Esophagus muscularis mucosa (tissue), 4 donors: ENCODE measurements around the gene ZNF655. TPM values are rescaled to one million over a fixed set of nuclear protein-coding genes. Genes with fewer than 3 reads are reported as not detected.

Source experiments
- DNase-seq: peaks from one replicate; pipeline ENCODE4 v3.0.0-alpha.2; 2017; ENCODE audit errors: extremely low spot score
- H3K27ac ChIP-seq, 4 donors: fragments of 200-600 bp; sonication (generic); replicated peaks in 1 of 4; 1 replicate in 3 of 4; 2 replicates in 1 of 4; pipeline ENCODE4 v1.5.1; 2016 to 2019; ENCODE audit warnings: mild to moderate bottlenecking in 1 of 4
- H3K27me3 ChIP-seq, 4 donors: fragments of 200-600 bp; sonication (generic); one replicate each; pipeline versions ENCODE4 v1.5.1 to v1.6.0; 2016 to 2019
- H3K36me3 ChIP-seq, 4 donors: fragments of 200-600 bp; sonication (generic); one replicate each; pipeline ENCODE4 v1.5.1; 2016 to 2019
- H3K4me1 ChIP-seq, 4 donors: fragments of 200-600 bp; sonication (generic); one replicate each; pipeline ENCODE4 v1.5.1; 2016 to 2019
- H3K4me3 ChIP-seq, 4 donors: fragments of 200-600 bp; sonication (generic); 1 replicate in 2 of 4; 2 replicates in 2 of 4; pipeline ENCODE4 v1.5.1; 2016 to 2019; ENCODE audit warnings: mild to moderate bottlenecking in 4 of 4, moderate library complexity in 1 of 4
- H3K9me3 ChIP-seq, 4 donors: fragments of 200-600 bp; sonication (generic); 1 replicate in 3 of 4; 2 replicates in 1 of 4; pipeline ENCODE4 v1.5.1; 2016 to 2019
- EP300 ChIP-seq: sonication (generic); formaldehyde crosslinking; IDR thresholded peaks from one replicate; pipeline ENCODE4 v1.6.1; 2017; ENCODE audit warnings: antibody characterized with exemption
- POLR2A ChIP-seq: fragments of 450-650 bp; IDR thresholded peaks from one replicate; pipeline ENCODE4 v1.6.1; 2017; ENCODE audit warnings: antibody characterized with exemption, moderate library complexity, mild to moderate bottlenecking, low read depth
- POLR2AphosphoS5 ChIP-seq, 2 donors: sonication (generic); formaldehyde crosslinking; IDR thresholded peaks; one replicate each; pipeline ENCODE4 v1.6.1; 2017; ENCODE audit warnings: antibody characterized with exemption in 2 of 2
- WGBS: methylation state at CpG from one replicate; pipeline ENCODE4 v1.1.5; 2018; 5-methylcytosine and 5-hydroxymethylcytosine counted together
- intact Hi-C: fragments of 100-400 bp; cut with DNase I; formaldehyde crosslinking; loops from one replicate; pipeline ENCODE4 v1.15.1; 2023
- total RNA-seq, 4 donors: library from RNA; depleted of rRNA; stranded (reverse); fragments of >200 nt; gene quantifications; one replicate each; pipeline versions ENCODE4 v1.1.0 to v1.2.1, GENCODE V29; 2016
- TF ChIP-seq, protein P1 (sequence below), 3 experiments: fragments of 200-600 bp in 2 of 3; fragments of 450-650 bp in 1 of 3; sonication (generic) in 2 of 3; IDR thresholded peaks; one replicate each; pipeline ENCODE4 v1.5.1; 2017 to 2019; ENCODE audit warnings: antibody characterized with exemption in 3 of 3, mild to moderate bottlenecking in 2 of 3, moderate library complexity in 1 of 3

Gene ZNF655
- total RNA-seq, 4 donors from 2014 or later = 92.3 to 140 (median 112) TPM

DNA sequence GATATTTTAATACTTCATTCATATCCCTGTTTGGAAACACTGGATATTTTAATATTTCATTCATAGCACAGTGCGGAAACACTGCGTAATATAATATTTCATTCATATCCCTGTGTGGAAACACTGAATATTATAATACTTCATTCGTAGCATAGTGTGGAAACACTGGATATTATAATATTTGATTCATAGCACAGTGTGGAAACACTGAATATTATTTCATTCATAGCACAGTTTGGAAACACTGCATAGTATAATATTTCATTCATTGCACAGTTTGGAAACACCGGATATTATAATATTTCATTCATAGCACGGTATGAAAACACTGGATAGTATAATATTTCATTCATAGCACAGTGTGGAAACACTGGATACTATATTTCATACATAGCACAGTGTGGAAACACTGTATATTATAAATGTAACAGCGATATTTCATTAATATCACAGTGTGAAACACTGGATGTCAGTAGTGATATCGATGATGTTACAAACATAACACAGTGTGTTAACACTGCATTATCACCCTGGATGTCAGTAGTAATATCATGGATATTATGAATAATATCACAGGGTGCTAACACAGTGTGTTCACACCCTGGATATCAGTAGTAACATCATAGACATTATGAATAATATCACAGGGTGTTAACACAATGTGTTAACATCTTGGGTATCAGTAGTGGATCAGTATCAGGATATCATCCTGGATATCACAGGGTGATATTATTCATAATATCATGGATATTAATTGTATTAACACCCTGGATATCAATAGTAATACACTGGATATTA, 36.7 kb downstream of the ZNF655 start:
- Histone ChIP-seq H3K27me3 (peaks cover 0 to 8% (median 0%) of the 10 kb centered on the region in 4 donors), H3K36me3 (no peaks in the 10 kb centered on the region), H3K9me3 (no peaks in the 10 kb centered on the region), H3K4me3 (no peak overlapping the region), H3K27ac (no peak overlapping the region), H3K4me1 (no peaks in the 10 kb centered on the region)
- WGBS = 76% methylated on average over 7 of the region's 7 CpGs
- no peak for TF ChIP-seq POLR2AphosphoS5 (IDR thresholded peaks at IDR 0.05)
- no peak for TF ChIP-seq EP300
- TF ChIP-seq, protein P1, sequence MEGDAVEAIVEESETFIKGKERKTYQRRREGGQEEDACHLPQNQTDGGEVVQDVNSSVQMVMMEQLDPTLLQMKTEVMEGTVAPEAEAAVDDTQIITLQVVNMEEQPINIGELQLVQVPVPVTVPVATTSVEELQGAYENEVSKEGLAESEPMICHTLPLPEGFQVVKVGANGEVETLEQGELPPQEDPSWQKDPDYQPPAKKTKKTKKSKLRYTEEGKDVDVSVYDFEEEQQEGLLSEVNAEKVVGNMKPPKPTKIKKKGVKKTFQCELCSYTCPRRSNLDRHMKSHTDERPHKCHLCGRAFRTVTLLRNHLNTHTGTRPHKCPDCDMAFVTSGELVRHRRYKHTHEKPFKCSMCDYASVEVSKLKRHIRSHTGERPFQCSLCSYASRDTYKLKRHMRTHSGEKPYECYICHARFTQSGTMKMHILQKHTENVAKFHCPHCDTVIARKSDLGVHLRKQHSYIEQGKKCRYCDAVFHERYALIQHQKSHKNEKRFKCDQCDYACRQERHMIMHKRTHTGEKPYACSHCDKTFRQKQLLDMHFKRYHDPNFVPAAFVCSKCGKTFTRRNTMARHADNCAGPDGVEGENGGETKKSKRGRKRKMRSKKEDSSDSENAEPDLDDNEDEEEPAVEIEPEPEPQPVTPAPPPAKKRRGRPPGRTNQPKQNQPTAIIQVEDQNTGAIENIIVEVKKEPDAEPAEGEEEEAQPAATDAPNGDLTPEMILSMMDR (IDR thresholded peaks at IDR 0.05) = no peak
- no peak for TF ChIP-seq POLR2A
- intact Hi-C loops = no loop called here
- no peak for DNase-seq

DNA sequence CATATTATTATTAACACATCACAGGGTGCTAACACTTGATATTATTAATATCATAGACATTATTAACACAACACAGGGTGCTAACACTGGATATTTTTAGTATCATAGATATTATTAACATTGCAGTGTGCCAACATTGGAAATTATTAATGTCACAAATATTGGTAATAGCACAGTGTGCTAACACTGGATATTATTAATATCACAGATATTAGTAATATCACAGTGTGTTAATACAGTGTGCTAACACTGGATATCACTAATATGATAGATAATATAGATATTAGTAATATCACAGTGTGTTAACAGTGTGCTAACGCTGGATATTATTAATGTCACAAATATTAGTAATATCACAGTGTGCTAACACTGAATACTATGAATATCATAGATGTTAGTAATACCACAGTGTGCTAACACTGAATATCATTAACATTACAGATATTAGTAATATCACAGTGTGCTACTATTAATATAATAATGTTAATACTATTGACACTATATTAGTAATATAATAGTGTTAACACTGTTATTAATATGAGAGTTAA, 38.0 kb downstream of the ZNF655 start:
- intact Hi-C loops = no loop called here
- 97% methylated on average over 1 of the region's 1 CpG for WGBS
- Histone ChIP-seq H3K9me3 (no peaks in the 10 kb centered on the region), H3K27ac (no peak overlapping the region), H3K4me3 (no peak overlapping the region), H3K4me1 (no peaks in the 10 kb centered on the region), H3K36me3 (no peaks in the 10 kb centered on the region), H3K27me3 (peaks cover 0 to 8% (median 0%) of the 10 kb centered on the region in 4 donors)
- no peak for TF ChIP-seq EP300
- TF ChIP-seq, protein P1 (IDR thresholded peaks at IDR 0.05) = no peak
- no peak for TF ChIP-seq POLR2A
- TF ChIP-seq POLR2AphosphoS5 (IDR thresholded peaks at IDR 0.05) = no peak
- no peak for DNase-seq

DNA sequence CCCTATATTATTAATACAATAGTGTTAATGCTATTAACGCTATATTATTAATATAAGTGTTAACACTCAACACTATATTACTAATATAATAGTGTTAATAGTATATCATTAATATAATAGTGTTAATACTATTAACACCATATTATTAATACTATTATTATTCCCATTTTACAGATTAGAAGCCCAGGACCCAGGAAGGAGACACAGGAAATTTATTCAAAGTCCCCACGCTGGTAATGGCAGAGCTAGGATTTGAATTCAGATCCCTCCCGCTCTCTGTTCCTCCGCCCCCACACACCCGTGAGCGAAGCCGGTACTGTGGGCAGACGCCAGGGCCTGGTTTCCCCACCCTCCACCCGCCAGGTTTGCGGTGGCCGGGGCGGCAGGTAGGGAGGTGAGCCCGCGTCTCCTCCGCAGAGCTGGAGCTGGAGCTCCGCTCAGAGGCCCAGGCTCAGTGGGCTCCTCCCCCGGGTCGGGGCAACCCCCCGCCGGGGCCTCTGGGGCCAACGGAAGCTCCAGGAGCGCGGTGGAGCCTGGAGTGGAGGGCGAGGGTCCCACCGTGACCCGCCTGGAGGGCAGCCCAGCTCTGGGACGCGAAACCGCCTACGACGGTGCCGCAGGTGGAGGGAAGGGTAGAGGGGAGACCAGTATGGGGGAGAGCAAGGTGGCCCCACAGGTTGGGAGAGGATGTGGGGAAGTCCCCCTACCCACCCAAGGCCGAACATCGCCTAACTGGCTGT, 39.5 kb downstream of the ZNF655 start, which contains the start of gene TMEM225B:
TMEM225B (plus strand) TSS at position 506 of the 740 bp plus-strand sequence. CDS start 6,122 bp downstream, outside the sequence.
- no peaks in the 10 kb centered on the region for H3K4me1 ChIP-seq
- no peak within 1 kb of the TSS for H3K4me3 ChIP-seq
- WGBS = 66% methylated on average over 24 of the region's 34 CpGs
- no peaks in the 10 kb centered on the region for H3K36me3 ChIP-seq
- no peak within 1 kb of the TSS for H3K27ac ChIP-seq
- no peaks in the 10 kb centered on the region for H3K9me3 ChIP-seq
- TF ChIP-seq POLR2A (no peak), POLR2AphosphoS5 (IDR thresholded peaks at IDR 0.05) (no peak), EP300 (no peak)
- TF ChIP-seq, protein P1 (IDR thresholded peaks at IDR 0.05) = no peak
- peaks cover 0 to 8% (median 0%) of the 10 kb centered on the region in 4 donors for H3K27me3 ChIP-seq
- intact Hi-C loops = no loop called here
- peak; percentile 55 for DNase-seq

DNA sequence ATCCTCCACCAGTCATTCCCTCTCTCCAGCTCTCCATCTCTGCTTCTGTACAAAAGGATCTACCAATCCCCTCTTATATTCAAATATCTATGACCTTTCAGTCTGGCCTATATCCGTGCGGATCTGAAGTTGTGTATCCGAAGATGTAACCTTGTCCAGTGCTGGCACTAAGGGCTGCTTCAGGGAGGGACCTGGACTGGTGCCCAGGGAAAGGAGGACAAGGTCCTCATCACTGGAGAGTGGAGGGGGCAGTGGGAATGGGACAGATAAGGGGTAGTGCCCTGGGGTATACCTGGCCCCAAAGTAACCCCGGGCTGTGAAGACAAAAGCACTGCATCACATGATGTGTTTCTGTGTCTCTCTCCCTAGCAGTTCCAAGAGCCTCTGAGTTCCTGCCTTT, 41.4 kb downstream of the ZNF655 start:
- Histone ChIP-seq H3K9me3 (no peaks in the 10 kb centered on the region), H3K27ac (no peak overlapping the region), H3K36me3 (no peaks in the 10 kb centered on the region), H3K27me3 (peaks cover 0 to 8% (median 0%) of the 10 kb centered on the region in 4 donors), H3K4me3 (no peak overlapping the region), H3K4me1 (no peaks in the 10 kb centered on the region)
- WGBS = 73% methylated on average over 4 of the region's 4 CpGs
- TF ChIP-seq EP300 (no peak), POLR2A (no peak), POLR2AphosphoS5 (IDR thresholded peaks at IDR 0.05) (no peak)
- TF ChIP-seq, protein P1 (IDR thresholded peaks at IDR 0.05) = no peak
- intact Hi-C loops = no loop called here
- peak; percentile 83 for DNase-seq
